Naive thymus-derived CD8-positive, alpha-beta T cell (primary cell): Measurements from ENCODE around the gene PFKP. TPM values are rescaled to one million over a fixed set of nuclear protein-coding genes. Genes with fewer than 3 reads are reported as not detected.

Source experiments
- ATAC-seq, 2 donors: fragments of 150-1000 bp; cut with Tn5 transposase in 1 of 2; sonication (Bioruptor Pico), chemical (Tn5 transposase) in 1 of 2; 1 replicate in 1 of 2; 2 replicates in 1 of 2; pipeline ENCODE4 v1.10.0; 2021; ENCODE audit warnings: mild to moderate bottlenecking in 2 of 2, moderate library complexity in 2 of 2
- POLR2A ChIA-PET: fragments of 350-600 bp; sonication (Branson Sonifier 250); formaldehyde crosslinking; loops from one replicate; lab custom pipeline; 2021; ENCODE audit warnings: antibody characterized with exemption; lab: Charles Lee
- DNase-seq, 10 donors: peaks; one replicate each; pipeline versions ENCODE4 v3.0.0 to v3.0.0-alpha.2; 2020 to 2022
- H3K27ac Mint-ChIP-seq, 10 donors: one replicate each; pipeline ENCODE4 v1.8.0; 2020 to 2022; ENCODE audit warnings: mild to moderate bottlenecking in 10 of 10, mixed read lengths in 10 of 10, moderate library complexity in 4 of 10, inconsistent platforms in 1 of 10
- H3K27me3 Mint-ChIP-seq, 5 donors: one replicate each; pipeline ENCODE4 v1.8.0; 2021 to 2022; ENCODE audit warnings: mixed read lengths in 5 of 5
- H3K36me3 Mint-ChIP-seq, 3 donors: one replicate each; pipeline ENCODE4 v1.8.0; 2020 to 2022; ENCODE audit warnings: mixed read lengths in 3 of 3, mild to moderate bottlenecking in 2 of 3, inconsistent platforms in 1 of 3
- H3K4me1 Mint-ChIP-seq, 4 donors: one replicate each; pipeline ENCODE4 v1.8.0; 2021 to 2022; ENCODE audit warnings: mixed read lengths in 4 of 4
- H3K4me3 Mint-ChIP-seq, 10 donors: one replicate each; pipeline ENCODE4 v1.8.0; 2020 to 2022; ENCODE audit warnings: mild to moderate bottlenecking in 10 of 10, mixed read lengths in 10 of 10, moderate library complexity in 6 of 10, inconsistent platforms in 1 of 10
- H3K9me3 Mint-ChIP-seq, 9 donors: one replicate each; pipeline ENCODE4 v1.8.0; 2020 to 2022; ENCODE audit warnings: mixed read lengths in 9 of 9, mild to moderate bottlenecking in 3 of 9, inconsistent platforms in 1 of 9, moderate library complexity in 1 of 9
- polyA plus RNA-seq, 3 donors: library from polyadenylated mRNA; unstranded; fragments of 300-500 nt; fragmentation: Illumina TruSeq; gene quantifications; one replicate each; pipeline ENCODE4 v1.2.3, GENCODE V29; 2021
- total RNA-seq, 8 experiments: library from RNA in 2 of 8; stranded (reverse) in 2 of 8; gene quantifications; one replicate each; pipeline ENCODE4 v1.2.3 and lab custom pipeline; 2021 to 2026

Gene PFKP
- total and polyA plus RNA-seq, 5 experiments from 2014 or later: 26.4 to 69.5 (median 41.2) TPM

GRCh38 chr10:3148994-3149393, 81.6 kb downstream of the PFKP start:
- ATAC-seq: no peak
- H3K27me3 Mint-ChIP-seq: no peaks in the 10 kb centered on the region
- H3K27ac Mint-ChIP-seq: no peak overlapping the region
- H3K4me1 Mint-ChIP-seq: peaks cover 0 to 4% (median under 1%) of the 10 kb centered on the region in 4 donors
- DNase-seq: no peak
- no peak overlapping the region for H3K4me3 Mint-ChIP-seq
- H3K36me3 Mint-ChIP-seq: peaks cover 0 to 96% (median 25%) of the 10 kb centered on the region in 3 donors
- POLR2A ChIA-PET: no interaction called here
- H3K9me3 Mint-ChIP-seq: no peaks in the 10 kb centered on the region

GRCh38 chr10:3149918-3150317, 82.6 kb downstream of the PFKP start:
- Mint-ChIP-seq H3K27me3 (no peaks in the 10 kb centered on the region), H3K4me3 (no peak overlapping the region), H3K27ac (peak overlapping the region in 2 of 10 donors; percentile 48 to 83), H3K4me1 (peaks cover 0 to 8% (median under 1%) of the 10 kb centered on the region in 4 donors), H3K36me3 (peaks cover 0 to 96% (median 33%) of the 10 kb centered on the region in 3 donors), H3K9me3 (no peaks in the 10 kb centered on the region)
- POLR2A ChIA-PET: no interaction called here
- no peak for DNase-seq
- ATAC-seq: no peak

GRCh38 chr10:3150366-3150765, 83.0 kb downstream of the PFKP start:
- H3K4me3 Mint-ChIP-seq: no peak overlapping the region
- H3K36me3 Mint-ChIP-seq: peaks cover 3 to 96% (median 32%) of the 10 kb centered on the region in 3 donors
- H3K27me3 Mint-ChIP-seq: no peaks in the 10 kb centered on the region
- no peak for DNase-seq
- no peaks in the 10 kb centered on the region for H3K9me3 Mint-ChIP-seq
- no peak for ATAC-seq
- peak overlapping the region in 2 of 10 donors; percentile 48 to 83 for H3K27ac Mint-ChIP-seq
- POLR2A ChIA-PET: no interaction called here
- peaks cover 0 to 10% (median under 1%) of the 10 kb centered on the region in 4 donors for H3K4me1 Mint-ChIP-seq

GRCh38 chr10:3150961-3151360, 83.6 kb downstream of the PFKP start:
- Mint-ChIP-seq H3K36me3 (peaks cover 7 to 96% (median 30%) of the 10 kb centered on the region in 3 donors), H3K4me3 (no peak overlapping the region), H3K9me3 (no peaks in the 10 kb centered on the region), H3K4me1 (peaks cover 0 to 10% (median under 1%) of the 10 kb centered on the region in 4 donors), H3K27ac (no peak overlapping the region), H3K27me3 (no peaks in the 10 kb centered on the region)
- ATAC-seq: no peak
- POLR2A ChIA-PET: no interaction called here
- no peak for DNase-seq

- no peaks in the 10 kb centered on the region for H3K9me3 Mint-ChIP-seq
- ATAC-seq: no peak
- H3K27ac Mint-ChIP-seq: peak overlapping the region in 4 of 10 donors; percentile 27 to 51 (median 42)
- peaks cover 0 to 10% (median under 1%) of the 10 kb centered on the region in 4 donors for H3K4me1 Mint-ChIP-seq
- H3K4me3 Mint-ChIP-seq: no peak overlapping the region
- H3K36me3 Mint-ChIP-seq: peaks cover 7 to 95% (median 34%) of the 10 kb centered on the region in 3 donors
- no peak for DNase-seq
- H3K27me3 Mint-ChIP-seq: no peaks in the 10 kb centered on the region
- POLR2A ChIA-PET: no interaction called here
Observed at GRCh38 chr10:3151889-3152565, 84.7 kb downstream of the PFKP start.

GRCh38 chr10:3152566-3152935, 85.2 kb downstream of the PFKP start:
- POLR2A ChIA-PET: no interaction called here
- no peak for ATAC-seq
- no peaks in the 10 kb centered on the region for H3K27me3 Mint-ChIP-seq
- H3K36me3 Mint-ChIP-seq: peaks cover 7 to 95% (median 33%) of the 10 kb centered on the region in 3 donors
- H3K9me3 Mint-ChIP-seq: no peaks in the 10 kb centered on the region
- no peak for DNase-seq
- no peak overlapping the region for H3K4me3 Mint-ChIP-seq
- peaks cover 0 to 10% (median under 1%) of the 10 kb centered on the region in 4 donors for H3K4me1 Mint-ChIP-seq
- H3K27ac Mint-ChIP-seq: peak overlapping the region in 3 of 10 donors; percentile 29 to 51 (median 43)

- POLR2A ChIA-PET: no interaction called here
- no peak overlapping the region for H3K4me3 Mint-ChIP-seq
- no peaks in the 10 kb centered on the region for H3K27me3 Mint-ChIP-seq
- peaks cover 15 to 95% (median 45%) of the 10 kb centered on the region in 3 donors for H3K36me3 Mint-ChIP-seq
- DNase-seq (no peak), ATAC-seq (no peak)
- peak overlapping the region in 2 of 10 donors; percentile 41 to 70 for H3K27ac Mint-ChIP-seq
- H3K4me1 Mint-ChIP-seq: peaks cover 0 to 10% (median under 1%) of the 10 kb centered on the region in 4 donors
- no peaks in the 10 kb centered on the region for H3K9me3 Mint-ChIP-seq
Observed at GRCh38 chr10:3154666-3155065, 87.3 kb downstream of the PFKP start.

- Mint-ChIP-seq H3K9me3 (no peaks in the 10 kb centered on the region), H3K36me3 (peaks cover 19 to 93% (median 61%) of the 10 kb centered on the region in 3 donors), H3K4me1 (peaks cover 0 to 5% (median 0%) of the 10 kb centered on the region in 4 donors), H3K27ac (peak overlapping the region in 1 of 10 donors; percentile 26), H3K27me3 (no peaks in the 10 kb centered on the region), H3K4me3 (no peak overlapping the region)
- POLR2A ChIA-PET: no interaction called here
- DNase-seq (no peak), ATAC-seq (no peak)
Observed at GRCh38 chr10:3159152-3159551, 91.8 kb downstream of the PFKP start.

GRCh38 chr10:3162533-3162932, 95.2 kb downstream of the PFKP start:
- H3K4me1 Mint-ChIP-seq: peaks cover 0 to 2% (median under 1%) of the 10 kb centered on the region in 4 donors
- DNase-seq: no peak
- no peaks in the 10 kb centered on the region for H3K9me3 Mint-ChIP-seq
- H3K4me3 Mint-ChIP-seq: no peak overlapping the region
- POLR2A ChIA-PET: no interaction called here
- H3K27ac Mint-ChIP-seq: no peak overlapping the region
- peaks cover 20 to 90% (median 64%) of the 10 kb centered on the region in 3 donors for H3K36me3 Mint-ChIP-seq
- no peak for ATAC-seq
- no peaks in the 10 kb centered on the region for H3K27me3 Mint-ChIP-seq

- Mint-ChIP-seq H3K27ac (no peak overlapping the region), H3K4me3 (no peak overlapping the region), H3K27me3 (no peaks in the 10 kb centered on the region), H3K36me3 (peaks cover 15 to 89% (median 58%) of the 10 kb centered on the region in 3 donors), H3K4me1 (peaks cover 0 to 6% (median 3%) of the 10 kb centered on the region in 4 donors), H3K9me3 (no peaks in the 10 kb centered on the region)
- POLR2A ChIA-PET: interaction anchor here (1.3 kb wide), 1 partner anchor 9 kb away, joined by 4 read pairs; the partner anchor contains the start of gene PITRM1
- DNase-seq (no peak), ATAC-seq (no peak)
Observed at GRCh38 chr10:3163879-3164278, 96.5 kb downstream of the PFKP start.

GRCh38 chr10:3165196-3165595, 97.8 kb downstream of the PFKP start:
- POLR2A ChIA-PET: no interaction called here
- peaks cover 8 to 83% (median 52%) of the 10 kb centered on the region in 3 donors for H3K36me3 Mint-ChIP-seq
- DNase-seq (no peak), ATAC-seq (no peak)
- H3K27ac Mint-ChIP-seq: peak overlapping the region in 1 of 10 donors; percentile 45
- peaks cover 5 to 12% (median 8%) of the 10 kb centered on the region in 4 donors for H3K4me1 Mint-ChIP-seq
- no peaks in the 10 kb centered on the region for H3K9me3 Mint-ChIP-seq
- no peak overlapping the region for H3K4me3 Mint-ChIP-seq
- H3K27me3 Mint-ChIP-seq: no peaks in the 10 kb centered on the region

GRCh38 chr10:3166496-3167290, 99.3 kb downstream of the PFKP start:
- Mint-ChIP-seq H3K27me3 (no peaks in the 10 kb centered on the region), H3K27ac (peak overlapping the region in 1 of 10 donors; percentile 43), H3K4me1 (peaks cover 7 to 24% (median 14%) of the 10 kb centered on the region in 4 donors), H3K4me3 (no peak overlapping the region), H3K9me3 (no peaks in the 10 kb centered on the region), H3K36me3 (peaks cover 8 to 75% (median 43%) of the 10 kb centered on the region in 3 donors)
- POLR2A ChIA-PET: no interaction called here
- ATAC-seq (no peak), DNase-seq (no peak)
